GM23338 (cell line): ENCODE data around the gene ATF7IP. TPM values are rescaled to one million over a fixed set of nuclear protein-coding genes. Genes with fewer than 3 reads are reported as not detected.

Experiments
- ATAC-seq: fragments of 200-7000 bp; cut with Tn5 transposase; 3 replicates; pipeline ENCODE4 v1.9.1; 2020
- DNase-seq: peaks from one replicate; pipeline ENCODE4 v3.0.0-alpha.2; 2015; ENCODE audit warnings: low spot score
- H2AFZ ChIP-seq: fragments of 200-600 bp; sonication (generic); 2 replicates; pipeline ENCODE4 v1.8.0; 2016; ENCODE audit warnings: antibody characterized with exemption, mild to moderate bottlenecking, moderate library complexity
- H3F3A ChIP-seq: fragments of 200-600 bp; sonication (generic); replicated peaks from 2 replicates; pipeline ENCODE4 v1.8.0; 2017; ENCODE audit warnings: antibody characterized with exemption, mixed run types, low read depth
- H3K27ac ChIP-seq: fragments of 200-600 bp; sonication (generic); 2 replicates; pipeline ENCODE4 v1.6.1; 2016; ENCODE audit warnings: low read depth
- H3K27me3 ChIP-seq: fragments of 200-600 bp; sonication (generic); 2 replicates; pipeline ENCODE4 v1.8.0; 2016; ENCODE audit warnings: mild to moderate bottlenecking, mixed run types, moderate library complexity; ENCODE audit not compliant: insufficient read depth
- H3K36me3 ChIP-seq: fragments of 200-600 bp; sonication (generic); 2 replicates; pipeline ENCODE4 v1.8.0; 2016; ENCODE audit warnings: mild to moderate bottlenecking; ENCODE audit not compliant: insufficient read depth
- H3K4me1 ChIP-seq: fragments of 200-600 bp; sonication (generic); 2 replicates; pipeline ENCODE4 v1.8.0; 2016; ENCODE audit warnings: mild to moderate bottlenecking, moderate library complexity; ENCODE audit not compliant: insufficient read depth
- H3K4me2 ChIP-seq: fragments of 200-600 bp; sonication (generic); 2 replicates; pipeline ENCODE4 v1.7.1; 2017; ENCODE audit warnings: mixed run types
- H3K4me3 ChIP-seq: fragments of 200-600 bp; sonication (generic); 2 replicates; pipeline ENCODE4 v1.6.1; 2016; ENCODE audit warnings: mixed run types
- H3K79me2 ChIP-seq: fragments of 200-600 bp; sonication (generic); replicated peaks from 2 replicates; pipeline ENCODE4 v1.8.0; 2017; ENCODE audit warnings: mild to moderate bottlenecking; ENCODE audit not compliant: insufficient read depth
- H3K9me2 ChIP-seq: fragments of 200-600 bp; sonication (generic); 2 replicates; pipeline ENCODE4 v1.8.0; 2017; ENCODE audit not compliant: insufficient read depth
- H4K20me1 ChIP-seq: fragments of 200-600 bp; sonication (generic); replicated peaks from 2 replicates; pipeline ENCODE4 v1.8.0; 2017; ENCODE audit warnings: mild to moderate bottlenecking; ENCODE audit not compliant: insufficient read depth
- H3K27ac Mint-ChIP-seq: 2 replicates; pipeline ENCODE4 v1.8.0; 2020; ENCODE audit warnings: inconsistent platforms, mild to moderate bottlenecking, moderate library complexity, mixed read lengths
- H3K27me3 Mint-ChIP-seq: 3 replicates; pipeline ENCODE4 v1.8.0; 2022; ENCODE audit warnings: low read depth, mild to moderate bottlenecking, moderate library complexity, mixed read lengths, inconsistent platforms; ENCODE audit not compliant: insufficient read depth, poor library complexity
- H3K36me3 Mint-ChIP-seq: 3 replicates; pipeline ENCODE4 v1.8.0; 2021; ENCODE audit warnings: low read depth, mild to moderate bottlenecking, inconsistent platforms, moderate library complexity, mixed read lengths
- H3K4me1 Mint-ChIP-seq: 3 replicates; pipeline ENCODE4 v1.8.0; 2020; ENCODE audit warnings: mild to moderate bottlenecking, inconsistent platforms, mixed read lengths
- H3K4me3 Mint-ChIP-seq: 3 replicates; pipeline ENCODE4 v1.8.0; 2021; ENCODE audit warnings: moderate library complexity, mild to moderate bottlenecking, inconsistent platforms, mixed read lengths
- H3K9me3 Mint-ChIP-seq: 3 replicates; pipeline ENCODE4 v1.8.0; 2020; ENCODE audit warnings: moderate library complexity, mild to moderate bottlenecking, inconsistent platforms, mixed read lengths
- CREB1 ChIP-seq: fragments of 250-450 bp; sonication (Bioruptor Pico); IDR thresholded peaks from 2 replicates; pipeline ENCODE4 v1.5.0; 2020; ENCODE audit warnings: low read depth, mild to moderate bottlenecking, moderate library complexity
- EZH2 ChIP-seq: fragments of 200-600 bp; sonication (generic); IDR thresholded peaks from one replicate; pipeline ENCODE4 v1.8.0; 2017; ENCODE audit warnings: antibody characterized with exemption, mild to moderate bottlenecking, low read depth; ENCODE audit not compliant: unreplicated experiment
- EZH2phosphoT487 ChIP-seq: fragments of 200-600 bp; sonication (generic); IDR thresholded peaks from one replicate; pipeline ENCODE4 v1.8.1; 2018; ENCODE audit warnings: antibody characterized with exemption; ENCODE audit not compliant: unreplicated experiment
- JUNB ChIP-seq: IDR thresholded peaks from one replicate; pipeline ENCODE4 v1.6.1; 2016; ENCODE audit warnings: antibody characterized with exemption; ENCODE audit not compliant: unreplicated experiment
- NANOG ChIP-seq: IDR thresholded peaks from 2 replicates; pipeline ENCODE4 v1.6.1; 2016; ENCODE audit warnings: antibody characterized with exemption, borderline replicate concordance
- STAT1 ChIP-seq: IDR thresholded peaks from one replicate; pipeline ENCODE4 v1.6.1; 2016; ENCODE audit warnings: antibody characterized with exemption; ENCODE audit not compliant: unreplicated experiment
- ZNF114 ChIP-seq: fragments of 250-450 bp; sonication (Bioruptor Pico); IDR thresholded peaks from 2 replicates; pipeline ENCODE4 v1.5.0; 2020; ENCODE audit warnings: mild to moderate bottlenecking, moderate library complexity
- ZNF331 ChIP-seq: fragments of 250-450 bp; sonication (Bioruptor Pico); IDR thresholded peaks from 2 replicates; pipeline ENCODE4 v1.5.0; 2020; ENCODE audit warnings: low read depth, mild to moderate bottlenecking, moderate library complexity
- polyA plus RNA-seq: library from polyadenylated mRNA; unstranded; fragments of >200 nt; fragmentation: Nextera tagmentation; extraction: Ambion mirVana; gene quantifications from 2 replicates; pipeline ENCODE4 v1.2.1, GENCODE V29; 2016
- total RNA-seq: library from RNA; depleted of rRNA; stranded (reverse); fragments of >200 nt; shearing (Covaris generic); gene quantifications from 2 replicates; pipeline ENCODE4 v1.2.3, GENCODE V29; 2014
- TF ChIP-seq, protein P1 (sequence below), 2 experiments: fragments of 200-600 bp in 1 of 2; sonication (generic) in 1 of 2; conservative IDR thresholded peaks; 2 replicates each; pipeline versions ENCODE4 v1.5.1 to v1.6.1; 2016 to 2017; ENCODE audit warnings: antibody characterized with exemption in 2 of 2, low read depth in 2 of 2, mild to moderate bottlenecking in 2 of 2, moderate library complexity in 1 of 2
- TF ChIP-seq, protein P2 (sequence below): IDR thresholded peaks from 2 replicates; pipeline ENCODE4 v1.6.1; 2016; ENCODE audit warnings: antibody characterized with exemption
- TF ChIP-seq, protein P3 (sequence below): fragments of 250-450 bp; sonication (Bioruptor Pico); IDR thresholded peaks from 2 replicates; pipeline ENCODE4 v1.5.0; 2020; ENCODE audit warnings: mild to moderate bottlenecking, moderate library complexity

The ATF7IP gene
- total and polyA plus RNA-seq, 2 experiments from 2014 or later = 76.4 to 118 TPM

DNA sequence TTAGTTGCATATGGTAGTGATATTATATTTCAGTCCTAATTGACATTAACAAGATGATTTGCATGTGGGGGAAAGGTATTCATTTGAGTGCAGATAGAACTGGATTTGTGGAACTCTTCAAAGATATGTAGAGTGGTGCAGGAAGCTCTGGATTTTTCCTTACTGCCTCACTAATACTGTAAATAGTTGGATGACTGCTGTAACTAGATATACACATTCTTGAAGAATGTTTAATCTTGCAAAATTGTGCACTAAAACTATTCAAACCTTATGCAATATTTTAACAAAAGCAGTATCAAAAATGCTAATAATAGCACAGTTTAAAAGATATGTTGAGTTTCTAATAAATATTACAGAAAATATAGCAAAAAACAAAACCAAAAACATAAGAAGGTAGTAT lies 43.1 kb upstream of the ATF7IP start:
- H3K4me1 Mint-ChIP-seq = no peaks in the 10 kb centered on the region
- no peaks in the 10 kb centered on the region for H3K36me3 Mint-ChIP-seq
- no peak overlapping the region for H3K4me3 Mint-ChIP-seq
- Histone ChIP-seq H3K27me3 (no peaks in the 10 kb centered on the region), H3F3A (no peaks in the 10 kb centered on the region), H3K36me3 (no peaks in the 10 kb centered on the region), H3K4me3 (no peak overlapping the region), H3K9me2 (no peaks in the 10 kb centered on the region), H3K4me1 (no peaks in the 10 kb centered on the region), H3K79me2 (no peaks in the 10 kb centered on the region), H3K27ac (no peak overlapping the region), H4K20me1 (no peaks in the 10 kb centered on the region), H2AFZ (no peak overlapping the region), H3K4me2 (no peak overlapping the region)
- peaks cover 1% of the 10 kb centered on the region for H3K27me3 Mint-ChIP-seq
- ATAC-seq (no peak), DNase-seq (no peak)
- TF ChIP-seq, protein P1, sequence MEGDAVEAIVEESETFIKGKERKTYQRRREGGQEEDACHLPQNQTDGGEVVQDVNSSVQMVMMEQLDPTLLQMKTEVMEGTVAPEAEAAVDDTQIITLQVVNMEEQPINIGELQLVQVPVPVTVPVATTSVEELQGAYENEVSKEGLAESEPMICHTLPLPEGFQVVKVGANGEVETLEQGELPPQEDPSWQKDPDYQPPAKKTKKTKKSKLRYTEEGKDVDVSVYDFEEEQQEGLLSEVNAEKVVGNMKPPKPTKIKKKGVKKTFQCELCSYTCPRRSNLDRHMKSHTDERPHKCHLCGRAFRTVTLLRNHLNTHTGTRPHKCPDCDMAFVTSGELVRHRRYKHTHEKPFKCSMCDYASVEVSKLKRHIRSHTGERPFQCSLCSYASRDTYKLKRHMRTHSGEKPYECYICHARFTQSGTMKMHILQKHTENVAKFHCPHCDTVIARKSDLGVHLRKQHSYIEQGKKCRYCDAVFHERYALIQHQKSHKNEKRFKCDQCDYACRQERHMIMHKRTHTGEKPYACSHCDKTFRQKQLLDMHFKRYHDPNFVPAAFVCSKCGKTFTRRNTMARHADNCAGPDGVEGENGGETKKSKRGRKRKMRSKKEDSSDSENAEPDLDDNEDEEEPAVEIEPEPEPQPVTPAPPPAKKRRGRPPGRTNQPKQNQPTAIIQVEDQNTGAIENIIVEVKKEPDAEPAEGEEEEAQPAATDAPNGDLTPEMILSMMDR (conservative IDR thresholded peaks at IDR 0.05; ENCODE audit: low read depth in 2 of 2) = no peak
- TF ChIP-seq ZNF114 (CRISPR knock-in tag) (no peak), ZNF331 (no peak), CREB1 (no peak), NANOG (no peak)
- H3K27ac Mint-ChIP-seq = no peak overlapping the region
- H3K9me3 Mint-ChIP-seq = no peaks in the 10 kb centered on the region

DNA sequence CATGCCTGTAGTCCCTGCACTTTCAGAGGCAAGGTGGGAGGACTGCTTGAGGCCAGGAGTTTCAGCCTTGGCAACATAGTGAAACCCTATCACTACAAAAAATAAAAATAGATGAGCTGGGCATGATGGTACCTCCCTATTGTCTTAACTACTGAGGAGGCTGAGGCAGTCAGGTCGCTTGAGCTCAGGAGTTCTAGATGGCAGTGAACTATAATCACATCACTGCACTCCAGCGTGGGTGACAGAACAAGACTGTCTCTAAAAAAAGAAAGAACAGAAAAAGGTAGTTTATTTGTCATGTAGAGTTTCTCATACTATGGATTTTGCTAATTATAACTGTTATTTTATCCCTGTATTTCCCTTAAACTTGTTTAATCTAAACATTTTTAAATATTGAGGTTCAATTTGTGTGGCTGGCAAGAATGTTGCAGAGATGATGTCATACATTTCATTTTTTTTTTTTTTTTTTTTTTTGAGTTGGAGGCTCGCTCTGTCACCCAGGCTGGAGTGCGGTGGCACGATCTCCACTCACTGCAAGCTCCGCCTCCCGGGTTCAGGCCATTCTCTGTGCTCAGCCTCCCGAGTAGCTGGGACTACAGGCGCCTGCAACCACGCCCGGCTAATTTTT lies 39.7 kb upstream of the ATF7IP start:
- Histone ChIP-seq H3F3A (no peaks in the 10 kb centered on the region), H2AFZ (no peak overlapping the region; the same call in 1 of the 2 replicates), H3K27ac (no peak overlapping the region), H3K36me3 (no peaks in the 10 kb centered on the region), H3K27me3 (no peaks in the 10 kb centered on the region), H3K4me3 (no peak overlapping the region), H3K9me2 (no peaks in the 10 kb centered on the region), H4K20me1 (no peaks in the 10 kb centered on the region), H3K4me1 (no peaks in the 10 kb centered on the region), H3K4me2 (no peak overlapping the region), H3K79me2 (no peaks in the 10 kb centered on the region)
- DNase-seq = no peak
- Mint-ChIP-seq H3K27me3 (peaks cover 1% of the 10 kb centered on the region), H3K27ac (no peak overlapping the region), H3K36me3 (peaks cover 2% of the 10 kb centered on the region; the same call in 2 of the 3 replicates), H3K4me1 (no peaks in the 10 kb centered on the region), H3K9me3 (peaks cover 6% of the 10 kb centered on the region; the same call in 2 of the 3 replicates), H3K4me3 (no peak overlapping the region)
- ATAC-seq = no peak
- no peak for TF ChIP-seq STAT1
- TF ChIP-seq ZNF331 = no peak
- no peak for TF ChIP-seq ZNF114 (CRISPR knock-in tag)
- no peak for TF ChIP-seq NANOG
- TF ChIP-seq EZH2 = no peak
- TF ChIP-seq EZH2phosphoT487 = no peak
- TF ChIP-seq, protein P2, sequence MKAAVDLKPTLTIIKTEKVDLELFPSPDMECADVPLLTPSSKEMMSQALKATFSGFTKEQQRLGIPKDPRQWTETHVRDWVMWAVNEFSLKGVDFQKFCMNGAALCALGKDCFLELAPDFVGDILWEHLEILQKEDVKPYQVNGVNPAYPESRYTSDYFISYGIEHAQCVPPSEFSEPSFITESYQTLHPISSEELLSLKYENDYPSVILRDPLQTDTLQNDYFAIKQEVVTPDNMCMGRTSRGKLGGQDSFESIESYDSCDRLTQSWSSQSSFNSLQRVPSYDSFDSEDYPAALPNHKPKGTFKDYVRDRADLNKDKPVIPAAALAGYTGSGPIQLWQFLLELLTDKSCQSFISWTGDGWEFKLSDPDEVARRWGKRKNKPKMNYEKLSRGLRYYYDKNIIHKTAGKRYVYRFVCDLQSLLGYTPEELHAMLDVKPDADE = no peak
- TF ChIP-seq CREB1 = no peak
- TF ChIP-seq, protein P3, sequence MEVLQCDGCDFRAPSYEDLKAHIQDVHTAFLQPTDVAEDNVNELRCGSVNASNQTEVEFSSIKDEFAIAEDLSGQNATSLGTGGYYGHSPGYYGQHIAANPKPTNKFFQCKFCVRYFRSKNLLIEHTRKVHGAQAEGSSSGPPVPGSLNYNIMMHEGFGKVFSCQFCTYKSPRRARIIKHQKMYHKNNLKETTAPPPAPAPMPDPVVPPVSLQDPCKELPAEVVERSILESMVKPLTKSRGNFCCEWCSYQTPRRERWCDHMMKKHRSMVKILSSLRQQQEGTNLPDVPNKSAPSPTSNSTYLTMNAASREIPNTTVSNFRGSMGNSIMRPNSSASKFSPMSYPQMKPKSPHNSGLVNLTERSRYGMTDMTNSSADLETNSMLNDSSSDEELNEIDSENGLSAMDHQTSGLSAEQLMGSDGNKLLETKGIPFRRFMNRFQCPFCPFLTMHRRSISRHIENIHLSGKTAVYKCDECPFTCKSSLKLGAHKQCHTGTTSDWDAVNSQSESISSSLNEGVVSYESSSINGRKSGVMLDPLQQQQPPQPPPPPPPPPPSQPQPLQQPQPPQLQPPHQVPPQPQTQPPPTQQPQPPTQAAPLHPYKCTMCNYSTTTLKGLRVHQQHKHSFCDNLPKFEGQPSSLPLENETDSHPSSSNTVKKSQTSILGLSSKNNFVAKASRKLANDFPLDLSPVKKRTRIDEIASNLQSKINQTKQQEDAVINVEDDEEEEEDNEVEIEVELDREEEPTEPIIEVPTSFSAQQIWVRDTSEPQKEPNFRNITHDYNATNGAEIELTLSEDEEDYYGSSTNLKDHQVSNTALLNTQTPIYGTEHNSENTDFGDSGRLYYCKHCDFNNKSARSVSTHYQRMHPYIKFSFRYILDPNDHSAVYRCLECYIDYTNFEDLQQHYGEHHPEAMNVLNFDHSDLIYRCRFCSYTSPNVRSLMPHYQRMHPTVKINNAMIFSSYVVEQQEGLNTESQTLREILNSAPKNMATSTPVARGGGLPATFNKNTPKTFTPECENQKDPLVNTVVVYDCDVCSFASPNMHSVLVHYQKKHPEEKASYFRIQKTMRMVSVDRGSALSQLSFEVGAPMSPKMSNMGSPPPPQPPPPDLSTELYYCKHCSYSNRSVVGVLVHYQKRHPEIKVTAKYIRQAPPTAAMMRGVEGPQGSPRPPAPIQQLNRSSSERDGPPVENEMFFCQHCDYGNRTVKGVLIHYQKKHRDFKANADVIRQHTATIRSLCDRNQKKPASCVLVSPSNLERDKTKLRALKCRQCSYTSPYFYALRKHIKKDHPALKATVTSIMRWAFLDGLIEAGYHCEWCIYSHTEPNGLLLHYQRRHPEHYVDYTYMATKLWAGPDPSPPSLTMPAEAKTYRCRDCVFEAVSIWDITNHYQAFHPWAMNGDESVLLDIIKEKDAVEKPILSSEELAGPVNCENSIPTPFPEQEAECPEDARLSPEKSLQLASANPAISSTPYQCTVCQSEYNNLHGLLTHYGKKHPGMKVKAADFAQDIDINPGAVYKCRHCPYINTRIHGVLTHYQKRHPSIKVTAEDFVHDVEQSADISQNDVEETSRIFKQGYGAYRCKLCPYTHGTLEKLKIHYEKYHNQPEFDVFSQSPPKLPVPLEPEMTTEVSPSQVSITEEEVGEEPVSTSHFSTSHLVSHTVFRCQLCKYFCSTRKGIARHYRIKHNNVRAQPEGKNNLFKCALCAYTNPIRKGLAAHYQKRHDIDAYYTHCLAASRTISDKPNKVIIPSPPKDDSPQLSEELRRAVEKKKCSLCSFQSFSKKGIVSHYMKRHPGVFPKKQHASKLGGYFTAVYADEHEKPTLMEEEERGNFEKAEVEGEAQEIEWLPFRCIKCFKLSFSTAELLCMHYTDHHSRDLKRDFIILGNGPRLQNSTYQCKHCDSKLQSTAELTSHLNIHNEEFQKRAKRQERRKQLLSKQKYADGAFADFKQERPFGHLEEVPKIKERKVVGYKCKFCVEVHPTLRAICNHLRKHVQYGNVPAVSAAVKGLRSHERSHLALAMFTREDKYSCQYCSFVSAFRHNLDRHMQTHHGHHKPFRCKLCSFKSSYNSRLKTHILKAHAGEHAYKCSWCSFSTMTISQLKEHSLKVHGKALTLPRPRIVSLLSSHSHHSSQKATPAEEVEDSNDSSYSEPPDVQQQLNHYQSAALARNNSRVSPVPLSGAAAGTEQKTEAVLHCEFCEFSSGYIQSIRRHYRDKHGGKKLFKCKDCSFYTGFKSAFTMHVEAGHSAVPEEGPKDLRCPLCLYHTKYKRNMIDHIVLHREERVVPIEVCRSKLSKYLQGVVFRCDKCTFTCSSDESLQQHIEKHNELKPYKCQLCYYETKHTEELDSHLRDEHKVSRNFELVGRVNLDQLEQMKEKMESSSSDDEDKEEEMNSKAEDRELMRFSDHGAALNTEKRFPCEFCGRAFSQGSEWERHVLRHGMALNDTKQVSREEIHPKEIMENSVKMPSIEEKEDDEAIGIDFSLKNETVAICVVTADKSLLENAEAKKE = no peak
- no peak for TF ChIP-seq JUNB
